HepG2 (cell line): Measurements from ENCODE around the gene HEPHL1.

ENCODE experiments used
- BHLHE40 ChIP-seq: IDR thresholded peaks from 2 replicates; pipeline ENCODE4 v1.6.1; 2011; ENCODE audit warnings: low read length, improper control_type of control experiment
- CBX2 ChIP-seq, 2 experiments: fragments of 200-600 bp in 1 of 2; sonication (generic); formaldehyde crosslinking in 1 of 2; IDR thresholded peaks; 2 replicates each; pipeline versions ENCODE4 v1.7.0 to v1.8.1; 2018 to 2022; ENCODE audit warnings: low read depth in 2 of 2, low read length in 1 of 2, mild to moderate bottlenecking in 1 of 2, missing genetic modification reagents in 1 of 2
- KAT8 ChIP-seq: IDR thresholded peaks from 2 replicates; pipeline ENCODE4 v1.6.1; 2016; ENCODE audit warnings: missing genetic modification reagents, missing compliant biosample characterization
- MYC ChIP-seq: sonication (generic); formaldehyde crosslinking; IDR thresholded peaks from 2 replicates; pipeline ENCODE4 v1.9.0; 2021; ENCODE audit warnings: missing genetic modification reagents, borderline replicate concordance
- PAX8 ChIP-seq: sonication (generic); formaldehyde crosslinking; IDR thresholded peaks from 2 replicates; pipeline ENCODE4 v1.8.0; 2022; ENCODE audit warnings: mild to moderate bottlenecking, missing genetic modification reagents, borderline replicate concordance
- PBX2 ChIP-seq: IDR thresholded peaks from 2 replicates; pipeline ENCODE4 v1.6.1; 2016; ENCODE audit warnings: control low read depth
- POLR2AphosphoS2 ChIP-seq: IDR thresholded peaks from 2 replicates; pipeline ENCODE4 v1.6.1; 2011; ENCODE audit warnings: low read depth, low read length, improper control_type of control experiment
- ZNF12 ChIP-seq: sonication (generic); formaldehyde crosslinking; IDR thresholded peaks from 2 replicates; pipeline ENCODE4 v1.5.0; 2020; ENCODE audit warnings: missing genetic modification reagents
- ZNF350 ChIP-seq: sonication (generic); formaldehyde crosslinking; IDR thresholded peaks from 2 replicates; pipeline ENCODE4 v1.4.0; 2020; ENCODE audit warnings: mild to moderate bottlenecking, low read depth, missing genetic modification reagents, borderline replicate concordance
- ZNF367 ChIP-seq: sonication (generic); formaldehyde crosslinking; IDR thresholded peaks from 2 replicates; pipeline ENCODE4 v1.4.0; 2020; ENCODE audit warnings: missing genetic modification reagents, borderline replicate concordance

GRCh38 chr11:94007906-94008305 lies 13.2 kb upstream of the HEPHL1 start:
- TF ChIP-seq KAT8 (no peak), ZNF367 (CRISPR knock-in tag) (no peak), POLR2AphosphoS2 (no peak), ZNF12 (CRISPR knock-in tag) (no peak), PBX2 (CRISPR knock-in tag) (no peak), BHLHE40 (no peak), MYC (CRISPR knock-in tag) (no peak), CBX2 (IDR thresholded peaks at IDR 0.05; ENCODE audit: low read depth, low read length) (no peak), CBX2 (CRISPR knock-in tag; IDR thresholded peaks at IDR 0.05; ENCODE audit: low read depth) (no peak), ZNF350 (CRISPR knock-in tag) (no peak), PAX8 (no peak)
